Measurements from ENCODE around the gene ABCA13. TPM values are rescaled to one million over a fixed set of nuclear protein-coding genes. Genes with fewer than 3 reads are reported as not detected.

Gene ABCA13
- total RNA-seq, 1 donor from 2014 or later: 0.35 TPM

DNA sequence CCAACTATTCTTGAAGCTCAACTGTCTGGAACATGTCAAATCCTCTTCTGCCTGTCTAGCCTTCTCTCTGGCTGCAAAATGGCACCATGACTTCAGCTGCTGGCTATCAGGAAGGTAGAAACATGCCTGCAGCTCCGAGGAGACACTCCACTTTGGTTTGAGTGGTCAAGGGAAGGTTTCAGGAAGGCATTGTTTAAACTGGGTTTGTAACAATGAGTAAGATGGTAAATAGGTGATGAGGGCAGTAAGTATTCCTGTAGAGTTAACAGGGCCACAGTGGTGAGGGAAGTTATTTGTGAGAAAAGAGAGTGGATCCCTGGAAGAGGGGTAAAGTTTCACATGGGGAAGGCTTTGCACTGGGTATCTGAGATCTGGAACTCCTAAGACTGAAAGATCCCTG, 231.5 kb downstream of the ABCA13 start:
- TF ChIP-seq, protein P1, sequence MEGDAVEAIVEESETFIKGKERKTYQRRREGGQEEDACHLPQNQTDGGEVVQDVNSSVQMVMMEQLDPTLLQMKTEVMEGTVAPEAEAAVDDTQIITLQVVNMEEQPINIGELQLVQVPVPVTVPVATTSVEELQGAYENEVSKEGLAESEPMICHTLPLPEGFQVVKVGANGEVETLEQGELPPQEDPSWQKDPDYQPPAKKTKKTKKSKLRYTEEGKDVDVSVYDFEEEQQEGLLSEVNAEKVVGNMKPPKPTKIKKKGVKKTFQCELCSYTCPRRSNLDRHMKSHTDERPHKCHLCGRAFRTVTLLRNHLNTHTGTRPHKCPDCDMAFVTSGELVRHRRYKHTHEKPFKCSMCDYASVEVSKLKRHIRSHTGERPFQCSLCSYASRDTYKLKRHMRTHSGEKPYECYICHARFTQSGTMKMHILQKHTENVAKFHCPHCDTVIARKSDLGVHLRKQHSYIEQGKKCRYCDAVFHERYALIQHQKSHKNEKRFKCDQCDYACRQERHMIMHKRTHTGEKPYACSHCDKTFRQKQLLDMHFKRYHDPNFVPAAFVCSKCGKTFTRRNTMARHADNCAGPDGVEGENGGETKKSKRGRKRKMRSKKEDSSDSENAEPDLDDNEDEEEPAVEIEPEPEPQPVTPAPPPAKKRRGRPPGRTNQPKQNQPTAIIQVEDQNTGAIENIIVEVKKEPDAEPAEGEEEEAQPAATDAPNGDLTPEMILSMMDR (IDR thresholded peaks at IDR 0.05): no peak
- ATAC-seq: no peak
- Histone ChIP-seq H3K27me3 (no peaks in the 10 kb centered on the region), H3K9me3 (no peaks in the 10 kb centered on the region), H3K4me1 (no peaks in the 10 kb centered on the region), H3K27ac (no peak overlapping the region), H3K4me3 (no peak overlapping the region), H3K36me3 (no peaks in the 10 kb centered on the region)
- intact Hi-C loops (cut with DNase I): no loop called here
- DNase-seq: no peak

- H3K36me3 ChIP-seq: no peaks in the 10 kb centered on the region
- no peaks in the 10 kb centered on the region for H3K4me1 ChIP-seq
- no peaks in the 10 kb centered on the region for H3K27me3 ChIP-seq
- TF ChIP-seq, protein P1 (IDR thresholded peaks at IDR 0.05): no peak
- no peak for DNase-seq
- no peak for ATAC-seq
- H3K4me3 ChIP-seq: no peak overlapping the region
- intact Hi-C loops (cut with DNase I): no loop called here
- H3K9me3 ChIP-seq: no peaks in the 10 kb centered on the region
- no peak overlapping the region for H3K27ac ChIP-seq
These were observed 237.5 kb downstream of the ABCA13 start for GRCh38 chr7:48408731-48409130.

GRCh38 chr7:48411619-48412018, 240.4 kb downstream of the ABCA13 start:
- H3K9me3 ChIP-seq: no peaks in the 10 kb centered on the region
- TF ChIP-seq, protein P1 (IDR thresholded peaks at IDR 0.05): no peak
- H3K4me3 ChIP-seq: no peak overlapping the region
- no peaks in the 10 kb centered on the region for H3K27me3 ChIP-seq
- intact Hi-C loops (cut with DNase I): no loop called here
- no peak overlapping the region for H3K27ac ChIP-seq
- H3K4me1 ChIP-seq: no peaks in the 10 kb centered on the region
- ATAC-seq (no peak), DNase-seq (no peak)
- no peaks in the 10 kb centered on the region for H3K36me3 ChIP-seq

DNA sequence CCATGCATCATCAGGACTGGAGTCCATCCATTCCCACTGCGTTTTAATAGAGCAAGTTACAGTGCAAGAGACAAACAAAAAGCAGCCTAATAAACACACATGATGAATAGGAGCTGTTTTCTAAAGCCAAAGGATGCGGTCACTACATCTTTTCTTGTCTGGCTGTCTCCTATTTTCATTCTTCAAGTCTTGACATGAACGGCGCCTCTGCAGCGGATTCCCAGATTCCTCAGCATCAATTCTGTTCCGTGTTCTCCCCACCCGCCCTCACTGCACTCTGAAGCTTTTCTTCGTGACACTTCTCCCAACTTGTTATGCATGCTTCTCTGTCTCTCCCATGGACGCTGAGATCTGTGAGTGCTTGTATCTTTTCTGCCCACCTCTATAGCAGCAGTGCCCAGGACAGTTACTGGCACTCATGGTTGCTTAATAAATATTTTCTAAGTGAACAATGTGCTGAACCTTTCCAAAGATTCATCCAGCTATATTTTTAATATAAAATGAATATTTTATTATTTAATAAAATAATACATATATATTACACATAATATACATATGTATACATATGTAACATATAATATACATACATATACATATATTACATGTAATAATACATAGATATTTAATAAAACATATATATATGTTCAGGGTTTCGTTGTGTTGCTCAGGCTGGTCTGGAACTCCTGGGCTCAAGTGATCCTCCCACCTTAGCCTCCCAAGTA, 242.9 kb downstream of the ABCA13 start:
- TF ChIP-seq, protein P1 (IDR thresholded peaks at IDR 0.05): no peak
- H3K36me3 ChIP-seq: no peaks in the 10 kb centered on the region
- DNase-seq: no peak
- no peak for ATAC-seq
- intact Hi-C loops (cut with DNase I): no loop called here
- H3K27ac ChIP-seq: no peak overlapping the region
- H3K9me3 ChIP-seq: no peaks in the 10 kb centered on the region
- no peaks in the 10 kb centered on the region for H3K27me3 ChIP-seq
- H3K4me1 ChIP-seq: no peaks in the 10 kb centered on the region
- no peak overlapping the region for H3K4me3 ChIP-seq

DNA sequence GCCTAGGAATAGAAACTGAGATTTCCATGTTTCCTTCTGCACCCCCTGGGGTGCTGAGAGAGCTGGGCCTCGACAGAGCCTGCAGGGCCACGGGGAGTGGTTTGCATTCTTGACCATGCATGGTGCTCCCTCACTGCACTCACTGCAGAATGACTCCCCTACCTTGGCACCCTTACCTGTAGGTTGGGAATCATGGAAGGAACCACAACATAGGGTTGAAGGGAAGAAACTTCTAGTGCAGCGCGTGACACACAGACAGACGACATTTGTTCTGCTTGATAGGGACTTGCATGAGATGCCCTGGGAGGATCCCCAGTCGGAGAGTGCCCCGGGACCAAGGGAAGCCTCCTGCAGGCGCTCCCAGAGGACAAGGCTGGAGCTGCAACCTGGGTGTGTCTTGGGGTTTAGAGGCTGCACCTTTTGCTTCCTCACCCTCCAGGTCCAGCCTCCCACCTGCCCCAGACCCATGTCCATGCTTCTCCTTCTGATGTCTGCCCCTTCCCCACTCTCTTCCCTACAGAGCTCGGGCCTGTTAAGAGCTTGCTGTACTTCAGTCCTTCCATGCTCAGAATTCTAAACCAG, 245.2 kb downstream of the ABCA13 start:
- H3K4me1 ChIP-seq: no peaks in the 10 kb centered on the region
- no peak overlapping the region for H3K4me3 ChIP-seq
- H3K27ac ChIP-seq: no peak overlapping the region
- no peaks in the 10 kb centered on the region for H3K36me3 ChIP-seq
- H3K9me3 ChIP-seq: no peaks in the 10 kb centered on the region
- H3K27me3 ChIP-seq: no peaks in the 10 kb centered on the region
- intact Hi-C loops (cut with DNase I): no loop called here
- DNase-seq (no peak), ATAC-seq (no peak)
- TF ChIP-seq, protein P1 (IDR thresholded peaks at IDR 0.05): no peak
